Measurements from ENCODE around the gene EFCAB14. TPM values are rescaled to one million over a fixed set of nuclear protein-coding genes. Genes with fewer than 3 reads are reported as not detected.

Gene EFCAB14
- total and polyA plus RNA-seq, 10 of the 15 experiments (the other 5 are each of a cell fraction or from before 2014, with no cell fraction given), result 7.8 to 66.0 (median 41.6) TPM

DNA sequence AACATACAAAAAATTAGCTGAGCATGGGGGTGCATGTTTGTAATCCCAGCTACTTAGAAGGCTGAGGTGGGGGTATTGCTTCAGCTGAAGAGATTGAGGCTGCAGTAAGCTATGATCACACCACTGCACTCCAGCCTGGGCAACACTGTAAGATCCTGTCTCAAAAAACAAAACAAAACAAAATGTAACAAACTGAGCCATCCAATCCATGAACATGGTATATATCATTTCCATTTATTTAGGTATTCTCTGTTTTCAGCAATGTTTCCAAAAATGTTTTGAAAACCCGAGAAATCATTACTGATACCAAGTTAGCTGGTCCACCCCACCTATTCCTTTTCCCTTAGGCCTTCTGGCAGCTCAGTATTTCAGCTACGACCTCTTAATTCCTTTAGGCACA lies 69.2 kb downstream of the EFCAB14 start:
- BruUV-seq (replicated peaks), result no TSS peak
- no peaks in the 10 kb centered on the region for H3K79me2 ChIP-seq (ENCODE audit: control insufficient read depth, insufficient read depth, low read length)
- intact Hi-C loops (cut with micrococcal nuclease; ENCODE audit: unreplicated experiment) (no loop called here), in situ Hi-C loops (cut with MboI) (no loop called here)
- H3K9ac ChIP-seq (ENCODE audit: control insufficient read depth, insufficient read depth, low read length), result no peak overlapping the region
- FAIRE-seq (no peak), DNase-seq (ENCODE audit: low read depth, low spot score) (no peak), ATAC-seq (no peak)
- ChIA-PET SMC1A (ENCODE audit: uncharacterized antibody, unreplicated experiment) (no interaction called here), POLR2A (no interaction called here), RAD21 (ENCODE audit: unreplicated experiment) (interaction anchor here (0.7 kb wide), 1 partner anchor 25 kb away, joined by 3 read pairs; no protein-coding TSS in a partner anchor), CTCF (interaction anchor here (0.8 to 1.9 kb wide), 2 partner anchors 10 to 75 kb away, joined by 3 to 4 read pairs; no protein-coding TSS in a partner anchor)
- H3K9me3 ChIP-seq (replicated peaks; ENCODE audit: control insufficient read depth, insufficient read depth, low read length), result peaks cover 2% of the 10 kb centered on the region; the same call in 2 of the 3 replicates
- no peak overlapping the region for H3K4me2 ChIP-seq (ENCODE audit: control insufficient read depth, insufficient read depth)
- 91% methylated on average over 2 of the region's 2 CpGs for WGBS (ENCODE audit: insufficient coverage, insufficient replicate concordance, low lambda C conversion rate, missing lambda C conversion rate)
- H3K27ac ChIP-seq (ENCODE audit: control insufficient read depth, insufficient read depth), result no peak overlapping the region
- no peaks in the 10 kb centered on the region for H3K27me3 ChIP-seq (replicated peaks in 1 of 2; ENCODE audit: control insufficient read depth in 2 of 2, insufficient read depth in 2 of 2, low read length in 1 of 2)
- H4K20me1 ChIP-seq (ENCODE audit: control insufficient read depth, insufficient read depth), result no peaks in the 10 kb centered on the region
- H3K4me3 ChIP-seq, result no peak overlapping the region
- no peak overlapping the region for H2AFZ ChIP-seq (ENCODE audit: control insufficient read depth, low read depth, low read length)
- peaks cover 0 to 15% of the 10 kb centered on the region in 2 experiments; a peak in 3 of 4 replicates for H3K36me3 ChIP-seq (ENCODE audit: control insufficient read depth in 2 of 2, insufficient read depth in 2 of 2, low read length in 1 of 2)
- no peaks in the 10 kb centered on the region for H3K4me1 ChIP-seq (ENCODE audit: control insufficient read depth, insufficient read depth, low read length)
- TF ChIP-seq, protein P1, sequence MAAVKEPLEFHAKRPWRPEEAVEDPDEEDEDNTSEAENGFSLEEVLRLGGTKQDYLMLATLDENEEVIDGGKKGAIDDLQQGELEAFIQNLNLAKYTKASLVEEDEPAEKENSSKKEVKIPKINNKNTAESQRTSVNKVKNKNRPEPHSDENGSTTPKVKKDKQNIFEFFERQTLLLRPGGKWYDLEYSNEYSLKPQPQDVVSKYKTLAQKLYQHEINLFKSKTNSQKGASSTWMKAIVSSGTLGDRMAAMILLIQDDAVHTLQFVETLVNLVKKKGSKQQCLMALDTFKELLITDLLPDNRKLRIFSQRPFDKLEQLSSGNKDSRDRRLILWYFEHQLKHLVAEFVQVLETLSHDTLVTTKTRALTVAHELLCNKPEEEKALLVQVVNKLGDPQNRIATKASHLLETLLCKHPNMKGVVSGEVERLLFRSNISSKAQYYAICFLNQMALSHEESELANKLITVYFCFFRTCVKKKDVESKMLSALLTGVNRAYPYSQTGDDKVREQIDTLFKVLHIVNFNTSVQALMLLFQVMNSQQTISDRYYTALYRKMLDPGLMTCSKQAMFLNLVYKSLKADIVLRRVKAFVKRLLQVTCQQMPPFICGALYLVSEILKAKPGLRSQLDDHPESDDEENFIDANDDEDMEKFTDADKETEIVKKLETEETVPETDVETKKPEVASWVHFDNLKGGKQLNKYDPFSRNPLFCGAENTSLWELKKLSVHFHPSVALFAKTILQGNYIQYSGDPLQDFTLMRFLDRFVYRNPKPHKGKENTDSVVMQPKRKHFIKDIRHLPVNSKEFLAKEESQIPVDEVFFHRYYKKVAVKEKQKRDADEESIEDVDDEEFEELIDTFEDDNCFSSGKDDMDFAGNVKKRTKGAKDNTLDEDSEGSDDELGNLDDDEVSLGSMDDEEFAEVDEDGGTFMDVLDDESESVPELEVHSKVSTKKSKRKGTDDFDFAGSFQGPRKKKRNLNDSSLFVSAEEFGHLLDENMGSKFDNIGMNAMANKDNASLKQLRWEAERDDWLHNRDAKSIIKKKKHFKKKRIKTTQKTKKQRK (IDR thresholded peaks at IDR 0.05; ENCODE audit: low read depth, low read length), result no peak
- TF ChIP-seq, protein P2, sequence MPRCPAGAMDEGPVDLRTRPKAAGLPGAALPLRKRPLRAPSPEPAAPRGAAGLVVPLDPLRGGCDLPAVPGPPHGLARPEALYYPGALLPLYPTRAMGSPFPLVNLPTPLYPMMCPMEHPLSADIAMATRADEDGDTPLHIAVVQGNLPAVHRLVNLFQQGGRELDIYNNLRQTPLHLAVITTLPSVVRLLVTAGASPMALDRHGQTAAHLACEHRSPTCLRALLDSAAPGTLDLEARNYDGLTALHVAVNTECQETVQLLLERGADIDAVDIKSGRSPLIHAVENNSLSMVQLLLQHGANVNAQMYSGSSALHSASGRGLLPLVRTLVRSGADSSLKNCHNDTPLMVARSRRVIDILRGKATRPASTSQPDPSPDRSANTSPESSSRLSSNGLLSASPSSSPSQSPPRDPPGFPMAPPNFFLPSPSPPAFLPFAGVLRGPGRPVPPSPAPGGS (IDR thresholded peaks at IDR 0.05; ENCODE audit: borderline replicate concordance, insufficient read depth, low read depth, low read length, poor library complexity, severe bottlenecking), result no peak
- TF ChIP-seq KDM1A (IDR thresholded peaks at IDR 0.05; ENCODE audit: borderline replicate concordance) (no peak), MEF2A (IDR thresholded peaks at IDR 0.05; ENCODE audit: insufficient read depth, low read depth, low read length) (no peak), TBL1XR1 (IDR thresholded peaks at IDR 0.05; ENCODE audit: low read depth, low read length) (no peak), ZZZ3 (IDR thresholded peaks at IDR 0.05; ENCODE audit: control insufficient read depth, insufficient read length, low read depth) (no peak), POU2F2 (IDR thresholded peaks at IDR 0.05; ENCODE audit: borderline replicate concordance, low read depth, low read length) (no peak), EZH2 (IDR thresholded peaks at IDR 0.05; ENCODE audit: borderline replicate concordance, control insufficient read depth, low read depth, low read length) (no peak), FOXK2 (IDR thresholded peaks at IDR 0.05) (no peak), BHLHE40 (IDR thresholded peaks at IDR 0.05; ENCODE audit: borderline replicate concordance in 1 of 2, low read depth in 2 of 2, low read length in 1 of 2) (no peak)
- TF ChIP-seq, protein P3, sequence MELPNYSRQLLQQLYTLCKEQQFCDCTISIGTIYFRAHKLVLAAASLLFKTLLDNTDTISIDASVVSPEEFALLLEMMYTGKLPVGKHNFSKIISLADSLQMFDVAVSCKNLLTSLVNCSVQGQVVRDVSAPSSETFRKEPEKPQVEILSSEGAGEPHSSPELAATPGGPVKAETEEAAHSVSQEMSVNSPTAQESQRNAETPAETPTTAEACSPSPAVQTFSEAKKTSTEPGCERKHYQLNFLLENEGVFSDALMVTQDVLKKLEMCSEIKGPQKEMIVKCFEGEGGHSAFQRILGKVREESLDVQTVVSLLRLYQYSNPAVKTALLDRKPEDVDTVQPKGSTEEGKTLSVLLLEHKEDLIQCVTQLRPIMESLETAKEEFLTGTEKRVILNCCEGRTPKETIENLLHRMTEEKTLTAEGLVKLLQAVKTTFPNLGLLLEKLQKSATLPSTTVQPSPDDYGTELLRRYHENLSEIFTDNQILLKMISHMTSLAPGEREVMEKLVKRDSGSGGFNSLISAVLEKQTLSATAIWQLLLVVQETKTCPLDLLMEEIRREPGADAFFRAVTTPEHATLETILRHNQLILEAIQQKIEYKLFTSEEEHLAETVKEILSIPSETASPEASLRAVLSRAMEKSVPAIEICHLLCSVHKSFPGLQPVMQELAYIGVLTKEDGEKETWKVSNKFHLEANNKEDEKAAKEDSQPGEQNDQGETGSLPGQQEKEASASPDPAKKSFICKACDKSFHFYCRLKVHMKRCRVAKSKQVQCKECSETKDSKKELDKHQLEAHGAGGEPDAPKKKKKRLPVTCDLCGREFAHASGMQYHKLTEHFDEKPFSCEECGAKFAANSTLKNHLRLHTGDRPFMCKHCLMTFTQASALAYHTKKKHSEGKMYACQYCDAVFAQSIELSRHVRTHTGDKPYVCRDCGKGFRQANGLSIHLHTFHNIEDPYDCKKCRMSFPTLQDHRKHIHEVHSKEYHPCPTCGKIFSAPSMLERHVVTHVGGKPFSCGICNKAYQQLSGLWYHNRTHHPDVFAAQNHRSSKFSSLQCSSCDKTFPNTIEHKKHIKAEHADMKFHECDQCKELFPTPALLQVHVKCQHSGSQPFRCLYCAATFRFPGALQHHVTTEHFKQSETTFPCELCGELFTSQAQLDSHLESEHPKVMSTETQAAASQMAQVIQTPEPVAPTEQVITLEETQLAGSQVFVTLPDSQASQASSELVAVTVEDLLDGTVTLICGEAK (IDR thresholded peaks at IDR 0.05; ENCODE audit: borderline replicate concordance), result no peak
- TF ChIP-seq, protein P4, sequence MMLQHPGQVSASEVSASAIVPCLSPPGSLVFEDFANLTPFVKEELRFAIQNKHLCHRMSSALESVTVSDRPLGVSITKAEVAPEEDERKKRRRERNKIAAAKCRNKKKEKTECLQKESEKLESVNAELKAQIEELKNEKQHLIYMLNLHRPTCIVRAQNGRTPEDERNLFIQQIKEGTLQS (IDR thresholded peaks at IDR 0.05; ENCODE audit: borderline replicate concordance, extremely low read depth, low read depth, low read length), result no peak
